NCI-H2029 treated with DMSO at 0.1 percent for 48 hours (cell line): ENCODE results near the gene ZBTB48.
"Not testable (repeated sequence)": the region's sequence is repeated elsewhere in the genome, so short reads cannot be mapped to it uniquely, and the experiment has no call there.

Experiments used
- DNase-seq: peaks from one replicate; lab custom pipeline; 2025; lab: John Stamatoyannopoulos, UW

ZBTB48 gene

DNA sequence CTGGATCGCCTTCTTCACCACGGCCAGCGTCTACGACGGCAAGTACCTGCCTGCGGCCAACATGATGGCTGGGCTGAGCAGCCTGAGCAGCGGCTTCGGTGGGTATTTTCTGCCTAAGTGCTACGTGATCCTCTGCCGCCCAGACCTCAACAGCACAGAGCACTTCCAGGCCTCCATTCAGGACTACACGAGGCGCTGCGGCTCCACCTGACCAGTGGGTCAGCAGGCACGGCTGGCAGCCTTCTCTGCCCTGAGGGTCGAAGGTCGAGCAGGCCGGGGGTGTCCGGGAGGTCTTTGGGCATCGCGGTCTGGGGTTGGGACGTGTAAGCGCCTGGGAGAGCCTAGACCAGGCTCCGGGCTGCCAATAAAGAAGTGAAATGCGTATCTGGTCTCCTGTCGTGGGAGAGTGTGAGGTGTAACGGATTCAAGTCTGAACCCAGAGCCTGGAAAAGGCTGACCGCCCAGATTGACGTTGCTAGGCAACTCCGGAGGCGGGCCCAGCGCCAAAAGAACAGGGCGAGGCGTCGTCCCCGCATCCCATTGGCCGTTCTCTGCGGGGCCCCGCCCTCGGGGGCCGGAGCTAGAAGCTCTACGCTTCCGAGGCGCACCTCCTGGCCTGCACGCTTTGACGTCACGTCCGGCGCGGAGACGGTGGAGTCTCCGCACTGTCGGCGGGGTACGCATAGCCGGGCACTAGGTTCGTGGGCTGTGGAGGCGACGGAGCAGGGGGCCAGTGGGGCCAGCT lies at the start of gene ZBTB48:
Gene ZBTB48, plus strand, starts transcription at position 621 of the 745 bp plus-strand sequence. CDS start 616 bp downstream, outside the sequence.
- DNase-seq = peak; percentile 79

DNA sequence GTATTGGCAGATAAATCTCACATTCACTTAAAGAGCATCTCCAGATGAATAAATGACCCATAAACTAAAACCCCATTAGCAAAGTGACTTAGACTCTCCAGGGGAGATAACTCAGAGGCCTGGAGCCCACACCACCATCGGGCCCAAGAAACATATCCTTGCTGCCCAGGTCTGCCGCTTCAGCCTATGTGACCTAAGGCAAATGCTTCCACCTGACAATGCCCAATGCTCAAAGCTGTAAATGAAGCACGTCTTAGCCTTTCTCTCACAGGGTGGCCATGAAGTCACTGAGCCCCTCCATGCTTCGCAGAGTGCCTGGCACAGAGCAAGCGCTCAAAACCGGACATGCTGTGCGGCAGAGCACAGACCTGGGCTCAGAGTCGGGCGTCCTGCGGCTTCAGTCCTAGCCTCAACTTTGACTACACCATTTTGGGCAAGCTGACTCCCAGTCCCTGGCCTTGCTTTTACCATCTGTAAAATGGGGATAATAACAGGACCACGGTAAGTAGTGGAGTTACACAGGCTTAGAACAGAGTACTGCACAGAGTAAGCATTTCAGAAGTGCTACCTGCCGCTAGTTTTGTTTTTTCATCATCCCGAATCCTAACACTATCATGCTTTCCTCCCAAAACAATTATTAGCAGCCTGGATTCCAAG lies 49.2 kb upstream of the ZBTB48 start:
- DNase-seq = no peak

DNA sequence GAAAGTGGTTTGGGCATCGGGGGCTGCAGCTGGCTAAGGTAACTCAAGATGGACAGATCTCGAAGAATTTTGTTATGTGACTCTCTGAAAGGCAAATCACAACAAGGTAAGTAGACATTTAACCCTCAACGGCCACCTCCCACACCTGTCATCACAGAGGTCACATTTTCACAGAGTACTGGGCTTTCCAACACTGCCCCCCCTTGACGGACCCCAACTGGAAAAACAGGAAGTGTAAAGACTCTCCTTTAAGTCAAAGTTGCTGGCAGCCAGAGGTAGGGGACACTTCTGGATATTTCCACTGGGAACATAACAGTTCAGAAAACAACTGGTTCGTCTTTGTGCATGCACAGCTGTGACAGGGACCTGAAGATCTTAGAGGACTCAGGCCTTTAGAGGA lies 47.8 kb upstream of the ZBTB48 start:
- no peak for DNase-seq

DNA sequence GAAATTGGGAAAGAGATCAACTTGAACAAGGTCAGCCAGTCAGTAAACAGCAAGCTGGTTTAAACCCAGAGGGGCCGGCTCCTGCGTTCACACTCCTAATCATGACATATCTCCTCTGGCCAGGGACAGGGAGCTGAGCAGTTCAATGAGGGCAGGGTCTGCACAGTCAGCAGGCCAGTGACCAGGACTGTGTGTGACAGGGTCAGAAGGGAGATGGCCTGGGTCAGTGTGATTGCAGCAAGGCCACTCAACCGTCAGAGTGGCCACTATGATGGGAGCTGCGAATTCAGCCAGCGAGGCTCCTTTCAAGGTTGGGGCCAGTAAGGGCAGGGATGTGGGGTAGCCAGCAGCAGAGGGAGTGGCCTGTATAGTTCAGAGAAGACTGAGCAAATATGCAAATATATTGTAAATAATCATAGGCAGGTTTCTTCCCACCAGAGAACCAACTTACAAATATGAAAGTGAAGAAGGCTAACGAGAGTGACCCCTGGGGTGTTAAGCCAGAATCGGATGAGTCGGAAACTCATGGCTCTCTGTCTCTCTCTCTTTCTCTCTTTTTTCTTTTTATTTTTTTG lies 45.5 kb upstream of the ZBTB48 start:
- DNase-seq = no peak

DNA sequence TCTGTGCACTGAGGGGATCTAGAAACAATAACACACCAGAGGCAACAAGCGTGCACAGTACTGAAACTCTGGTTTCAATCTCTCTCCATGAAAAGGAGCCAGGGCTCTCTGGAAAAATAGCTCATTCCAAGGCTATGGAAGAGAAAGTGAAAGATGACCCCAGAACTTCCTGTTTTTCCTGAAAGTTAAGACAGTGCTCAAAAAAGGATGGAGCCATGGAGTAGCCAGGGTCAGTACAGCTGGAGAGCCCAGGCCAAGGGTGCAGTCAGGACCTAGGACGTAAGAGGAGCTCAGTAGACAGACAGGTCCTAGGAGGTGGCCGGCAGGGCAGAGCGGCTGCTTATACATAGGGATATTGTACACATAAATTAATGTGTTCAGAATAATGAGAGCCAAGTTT lies 44.6 kb upstream of the ZBTB48 start:
- no peak for DNase-seq

DNA sequence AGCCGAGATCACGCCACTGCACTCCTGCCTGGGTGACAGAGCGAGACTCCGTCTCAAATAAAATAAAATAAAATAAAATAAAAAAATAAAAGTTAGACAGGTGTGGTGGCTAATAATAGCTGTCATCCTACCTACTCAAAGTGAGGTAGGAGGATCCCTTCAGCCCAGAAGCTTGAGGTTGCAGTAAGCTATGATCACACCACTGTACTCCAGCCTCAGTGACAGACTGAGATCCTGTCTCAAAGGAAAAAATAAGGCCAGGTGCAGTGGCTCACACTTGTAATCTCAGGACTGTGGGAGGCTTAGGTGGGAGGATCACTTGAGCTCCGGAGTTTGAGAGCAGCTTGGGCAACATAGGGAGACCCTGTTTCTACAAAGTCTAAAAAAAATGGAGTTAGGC lies 43.5 kb upstream of the ZBTB48 start:
- DNase-seq = no peak

DNA sequence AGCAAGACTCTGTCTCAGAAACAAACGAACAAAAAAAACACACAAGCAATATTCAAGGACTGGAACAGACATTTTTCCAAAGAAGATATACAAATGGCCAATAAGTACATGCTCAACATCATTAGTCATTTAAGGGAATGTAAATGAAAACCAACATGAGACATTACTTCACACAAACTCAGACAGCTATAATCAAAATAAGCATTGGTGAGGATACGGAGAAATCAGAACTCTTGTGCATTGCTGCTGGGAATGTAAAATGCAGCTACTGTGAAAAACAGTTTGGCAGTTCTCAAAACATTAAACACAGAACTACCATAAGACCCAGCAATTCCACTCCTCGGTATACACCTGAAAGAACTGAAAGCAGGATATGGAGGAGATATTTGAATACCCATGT lies 40.8 kb upstream of the ZBTB48 start:
- DNase-seq = no peak

DNA sequence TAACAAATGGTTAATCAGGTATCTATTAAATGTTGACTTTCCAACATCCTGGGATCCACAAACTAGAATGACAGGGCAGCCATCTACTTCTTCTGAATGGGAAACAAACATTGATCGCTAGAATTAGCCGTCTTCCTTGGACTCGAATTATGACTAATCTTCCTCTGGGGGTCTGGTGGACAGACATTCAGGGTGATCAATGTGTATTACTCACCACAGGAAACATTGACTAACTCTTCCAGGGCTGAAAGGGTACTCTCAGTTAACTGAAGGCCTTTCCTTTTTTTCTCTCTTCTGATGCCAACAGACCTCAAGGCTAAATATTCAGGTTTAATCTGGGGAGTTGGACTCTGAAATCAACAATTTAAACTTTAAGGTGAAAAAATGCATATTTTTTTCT lies 35.0 kb upstream of the ZBTB48 start:
- DNase-seq = no peak

DNA sequence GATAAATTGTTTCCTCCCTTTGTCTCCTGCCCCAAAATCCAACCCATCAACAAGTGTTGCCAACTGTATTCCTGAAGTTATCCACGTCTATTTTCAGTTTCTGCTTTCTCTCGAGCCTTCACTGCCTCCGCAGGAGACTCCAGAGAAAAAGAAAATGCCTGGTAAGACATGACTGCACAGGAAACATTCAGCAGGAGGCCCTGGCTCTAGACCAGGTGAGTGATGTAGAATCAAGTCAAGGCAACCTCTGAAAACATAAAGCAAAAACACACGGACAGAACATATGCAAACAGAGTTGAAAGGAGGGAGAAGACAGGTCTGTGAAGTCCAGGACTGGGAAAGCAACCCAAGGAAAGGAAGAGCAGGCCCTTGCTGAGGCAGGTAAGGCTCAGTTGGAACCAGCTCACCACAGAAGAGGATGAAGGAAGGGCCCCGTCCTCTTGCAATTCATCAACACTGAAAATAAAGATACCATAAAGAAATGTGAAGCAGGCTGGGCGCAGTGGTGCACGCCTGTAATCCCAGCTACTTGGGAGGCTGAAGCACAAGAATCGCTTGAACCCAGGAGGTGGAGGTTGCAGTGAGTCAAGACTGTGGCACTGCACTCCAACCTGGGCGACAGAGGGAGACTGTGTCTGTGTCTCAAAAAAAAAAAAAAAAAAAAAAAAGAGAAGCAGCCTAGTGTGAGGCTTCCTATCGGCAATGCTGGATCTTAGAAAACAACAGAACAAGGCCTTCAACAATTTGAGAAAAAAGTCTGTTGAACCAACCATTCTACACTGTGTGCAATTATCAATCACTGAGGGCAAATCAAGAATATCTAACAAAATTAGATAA lies 34.3 kb upstream of the ZBTB48 start:
- DNase-seq = no peak

DNA sequence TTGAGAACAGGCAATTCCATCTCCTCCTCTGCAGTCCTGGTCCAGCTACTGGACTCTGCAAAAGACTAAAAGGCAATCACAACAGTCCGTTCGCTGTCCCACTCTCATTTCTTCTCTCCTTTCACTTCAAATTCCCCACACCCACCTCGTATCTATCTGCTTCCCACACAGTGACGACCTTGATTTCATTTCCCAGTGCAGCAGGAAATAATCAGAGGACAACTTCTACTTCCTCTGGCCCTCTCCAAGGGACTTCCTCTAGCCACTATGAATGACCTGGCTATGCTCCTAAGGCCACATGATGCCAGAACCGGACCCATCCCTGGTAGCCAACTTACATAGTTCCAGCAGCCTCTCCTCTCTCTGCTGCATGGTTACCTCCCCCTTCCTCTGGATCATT lies 33.5 kb upstream of the ZBTB48 start:
- DNase-seq = no peak

DNA sequence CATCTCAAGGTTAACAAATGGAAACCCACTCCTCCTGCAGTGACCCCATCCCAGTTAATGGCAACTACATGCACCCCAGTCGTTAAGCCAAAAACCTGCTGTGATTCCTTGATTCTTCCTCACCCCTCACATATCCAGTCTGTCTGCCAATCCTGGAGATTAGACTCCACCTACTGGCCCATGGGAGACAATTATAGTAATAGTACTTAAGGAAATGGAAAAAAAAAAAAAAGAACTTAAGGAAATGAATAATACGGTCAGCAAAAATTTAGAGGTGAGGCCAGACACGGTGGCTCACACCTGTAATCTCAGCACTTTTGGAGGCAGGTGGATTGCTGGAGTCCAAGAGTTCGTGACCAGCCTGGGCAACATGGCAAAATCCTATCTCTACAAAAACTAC lies 32.5 kb upstream of the ZBTB48 start:
- no peak for DNase-seq

DNA sequence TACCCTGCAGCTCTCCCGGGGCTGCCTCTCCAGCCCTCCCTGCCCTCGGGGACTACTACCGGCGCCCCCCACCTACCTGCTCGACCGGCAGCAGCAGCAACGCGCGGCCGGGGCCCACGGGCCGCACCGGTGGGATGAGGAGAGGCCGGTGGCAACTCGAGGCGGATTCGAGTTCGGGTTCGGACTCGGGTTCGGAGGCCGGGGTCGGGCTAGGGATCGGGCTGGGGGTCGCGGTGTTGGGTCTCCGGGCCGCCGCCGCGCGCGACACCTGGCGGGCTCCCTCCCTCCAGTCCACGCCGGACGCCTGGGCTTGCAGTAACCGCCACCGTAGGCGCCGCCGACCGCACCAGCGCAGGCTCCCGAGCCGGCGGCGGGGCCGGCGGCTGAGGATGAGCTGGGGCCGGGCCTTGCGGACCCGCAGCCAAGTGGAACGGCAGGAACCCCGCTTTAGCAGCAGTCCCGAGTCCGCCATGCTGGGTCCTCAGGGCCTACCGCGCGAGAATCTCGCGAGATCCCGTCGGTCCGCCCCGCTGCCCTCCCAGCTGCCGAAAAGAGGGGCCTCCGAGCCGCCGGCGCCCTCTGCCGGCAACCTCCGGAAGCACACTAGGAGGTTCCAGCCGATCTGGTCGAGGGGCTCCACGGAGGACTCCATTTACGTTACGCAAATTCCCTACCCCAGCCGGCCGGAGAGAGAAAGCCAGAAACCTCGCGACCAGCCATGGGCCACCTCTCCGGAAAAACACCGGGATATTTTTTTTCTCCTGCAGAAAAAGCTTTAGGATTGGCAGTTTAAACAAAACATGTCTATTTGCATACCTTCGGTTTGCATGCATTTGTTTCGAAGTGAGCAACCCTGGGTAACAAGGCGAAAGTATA lies 25.5 kb upstream of the ZBTB48 start, which contains the start of gene NOL9:
Gene NOL9, minus strand, starts transcription at position 483 of the 876 bp plus-strand sequence. Its CDS starts 11 bp downstream, at position 472.
- DNase-seq = peak; percentile 43

DNA sequence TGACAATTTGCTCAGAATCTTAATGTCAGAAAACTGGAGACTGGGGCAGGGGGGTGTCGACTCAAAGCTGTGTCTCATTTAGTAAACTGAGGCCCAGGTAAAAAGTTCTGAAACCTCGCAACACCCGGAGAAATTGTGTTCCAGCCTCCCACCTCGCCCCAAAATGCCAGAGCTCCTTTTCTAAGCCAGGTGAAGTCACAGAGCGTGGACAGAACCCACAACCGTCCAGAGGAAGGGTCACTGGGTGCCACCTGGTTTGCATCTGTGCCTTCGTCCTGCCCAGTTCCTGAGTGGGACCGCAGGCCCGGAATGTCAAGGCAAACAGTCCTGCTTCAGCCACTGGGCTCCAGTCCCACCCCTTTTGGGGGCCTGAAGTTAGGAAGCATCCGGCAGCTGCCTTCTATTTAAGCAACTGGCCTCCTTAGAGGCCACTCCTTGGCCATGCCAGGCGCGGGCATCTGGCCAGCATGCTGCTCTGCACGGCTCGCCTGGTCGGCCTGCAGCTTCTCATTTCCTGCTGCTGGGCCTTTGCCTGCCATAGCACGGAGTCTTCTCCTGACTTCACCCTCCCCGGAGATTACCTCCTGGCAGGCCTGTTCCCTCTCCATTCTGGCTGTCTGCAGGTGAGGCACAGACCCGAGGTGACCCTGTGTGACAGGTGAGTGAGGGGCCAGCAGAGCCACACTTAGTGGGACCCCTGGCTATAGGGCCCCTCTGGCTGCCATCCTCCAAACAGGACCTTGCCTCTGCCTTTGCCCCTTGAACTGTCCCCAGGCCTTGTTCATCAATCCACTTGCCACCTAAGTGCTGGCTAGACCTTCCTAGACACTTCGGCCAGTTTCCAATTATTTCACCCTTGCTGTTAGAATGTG lies 24.7 kb upstream of the ZBTB48 start, which contains the start of gene TAS1R1:
Gene TAS1R1, plus strand, starts transcription at position 401 of the 872 bp plus-strand sequence. Its CDS starts 67 bp downstream, at position 468.
- DNase-seq = no peak

DNA sequence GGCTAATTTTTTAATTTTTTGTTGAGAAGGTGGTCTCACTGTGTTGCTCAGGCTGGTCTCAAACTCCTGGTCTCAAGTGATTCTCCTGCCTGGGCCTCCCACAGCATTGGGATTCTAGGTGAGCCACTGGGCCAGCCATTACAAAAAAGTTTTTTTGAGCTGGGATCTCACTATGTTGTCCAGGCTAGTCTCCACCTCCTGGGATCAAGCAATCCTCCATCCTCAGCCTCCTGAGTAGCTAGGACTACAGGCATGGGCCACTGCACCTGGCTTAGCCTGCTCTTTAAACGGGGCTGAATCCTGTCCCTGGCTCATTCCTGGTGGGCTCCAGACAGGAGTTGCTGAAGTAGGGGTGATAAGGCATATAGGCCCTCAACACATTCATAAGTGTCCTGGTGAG lies 22.2 kb upstream of the ZBTB48 start:
- no peak for DNase-seq

DNA sequence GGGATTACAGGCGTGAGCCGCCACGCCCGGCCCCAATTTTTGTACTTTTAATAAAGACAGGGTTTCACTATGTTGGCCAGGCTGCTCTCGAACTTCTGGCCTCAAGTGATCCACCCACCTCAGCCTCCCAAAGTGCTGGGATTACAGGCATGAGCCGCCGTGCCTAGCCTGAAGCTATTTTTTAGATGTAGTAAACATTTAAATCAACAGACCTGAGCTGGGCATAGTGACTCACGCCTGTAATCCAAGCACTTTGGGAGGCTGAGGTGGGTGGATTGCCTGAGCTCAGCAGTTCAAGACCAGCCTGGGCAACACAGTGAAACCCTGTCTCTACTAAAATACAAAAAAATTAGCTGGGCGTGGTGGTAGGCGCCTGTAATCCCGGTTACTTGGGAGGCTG lies 20.6 kb upstream of the ZBTB48 start:
- not testable (repeated sequence) for DNase-seq

DNA sequence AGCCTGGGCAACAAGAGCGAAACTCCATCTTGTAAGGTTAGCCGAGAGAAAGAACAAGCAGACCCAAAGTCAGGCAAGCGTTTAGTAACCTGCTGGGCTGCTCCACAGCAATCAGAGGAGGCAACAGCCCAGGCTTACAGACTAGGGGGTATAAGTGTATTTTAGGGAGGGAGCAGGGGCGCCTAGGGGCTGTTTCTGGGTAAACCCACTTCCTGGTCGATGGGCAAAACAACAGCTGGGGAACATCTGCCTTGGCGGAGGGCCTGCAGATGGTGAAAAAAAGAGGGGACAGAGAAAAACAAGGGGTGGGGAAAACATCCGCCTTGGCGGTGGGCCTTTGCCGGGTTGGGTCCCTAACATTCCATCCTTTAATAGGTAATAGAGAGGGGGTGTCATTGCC lies 19.5 kb upstream of the ZBTB48 start:
- no peak for DNase-seq

DNA sequence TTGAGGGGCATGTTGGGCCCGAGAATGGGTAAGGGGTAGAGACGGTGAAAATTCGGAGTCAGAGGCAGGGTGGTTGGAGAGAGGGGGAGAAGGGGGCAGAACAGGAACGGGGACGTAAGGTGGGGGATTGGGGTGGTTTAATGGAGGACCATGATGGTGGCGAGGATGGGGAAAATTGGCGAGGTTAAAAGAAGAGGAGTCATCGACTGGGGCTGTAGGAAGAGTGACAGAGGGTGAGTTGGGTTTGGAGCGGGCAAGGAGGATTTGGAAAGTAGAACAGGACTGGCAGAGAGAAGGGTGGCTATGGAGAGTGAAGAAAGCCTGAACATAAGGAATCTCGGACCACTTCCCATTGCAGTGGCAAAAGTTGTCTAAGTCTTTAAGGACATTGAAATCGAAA lies 10.8 kb upstream of the ZBTB48 start:
- no peak for DNase-seq

DNA sequence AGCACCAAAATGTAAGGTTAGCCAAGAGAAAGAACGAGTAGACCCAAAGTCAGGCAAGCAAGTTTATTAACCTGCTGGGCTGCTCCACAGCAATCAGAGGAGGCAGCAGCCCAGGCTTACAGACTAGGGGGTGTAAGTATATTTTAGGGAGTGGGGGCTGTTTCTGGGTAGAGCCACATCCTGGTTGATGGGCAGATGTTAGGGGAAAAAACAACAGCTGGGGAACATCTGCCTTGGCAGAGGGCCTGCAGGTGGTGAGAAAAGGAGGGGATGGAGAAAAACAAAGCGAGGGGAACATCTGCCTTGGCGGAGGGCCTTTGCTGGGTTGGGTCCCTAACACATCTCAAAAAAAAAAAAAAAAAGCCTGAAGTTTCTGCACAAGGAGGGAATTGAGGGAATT lies 9.7 kb upstream of the ZBTB48 start:
- no peak for DNase-seq

DNA sequence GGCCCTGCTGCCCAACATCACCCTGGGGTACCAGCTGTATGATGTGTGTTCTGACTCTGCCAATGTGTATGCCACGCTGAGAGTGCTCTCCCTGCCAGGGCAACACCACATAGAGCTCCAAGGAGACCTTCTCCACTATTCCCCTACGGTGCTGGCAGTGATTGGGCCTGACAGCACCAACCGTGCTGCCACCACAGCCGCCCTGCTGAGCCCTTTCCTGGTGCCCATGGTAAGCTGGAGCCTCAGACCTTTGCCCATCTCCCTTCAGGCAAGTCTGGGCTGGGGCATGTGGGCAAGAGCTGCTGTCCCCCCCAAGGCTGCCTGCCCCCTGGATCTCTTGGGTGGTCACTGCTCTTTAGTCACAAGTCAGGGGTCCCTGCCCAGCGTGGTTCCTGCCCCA lies 8.8 kb upstream of the ZBTB48 start:
- no peak for DNase-seq

DNA sequence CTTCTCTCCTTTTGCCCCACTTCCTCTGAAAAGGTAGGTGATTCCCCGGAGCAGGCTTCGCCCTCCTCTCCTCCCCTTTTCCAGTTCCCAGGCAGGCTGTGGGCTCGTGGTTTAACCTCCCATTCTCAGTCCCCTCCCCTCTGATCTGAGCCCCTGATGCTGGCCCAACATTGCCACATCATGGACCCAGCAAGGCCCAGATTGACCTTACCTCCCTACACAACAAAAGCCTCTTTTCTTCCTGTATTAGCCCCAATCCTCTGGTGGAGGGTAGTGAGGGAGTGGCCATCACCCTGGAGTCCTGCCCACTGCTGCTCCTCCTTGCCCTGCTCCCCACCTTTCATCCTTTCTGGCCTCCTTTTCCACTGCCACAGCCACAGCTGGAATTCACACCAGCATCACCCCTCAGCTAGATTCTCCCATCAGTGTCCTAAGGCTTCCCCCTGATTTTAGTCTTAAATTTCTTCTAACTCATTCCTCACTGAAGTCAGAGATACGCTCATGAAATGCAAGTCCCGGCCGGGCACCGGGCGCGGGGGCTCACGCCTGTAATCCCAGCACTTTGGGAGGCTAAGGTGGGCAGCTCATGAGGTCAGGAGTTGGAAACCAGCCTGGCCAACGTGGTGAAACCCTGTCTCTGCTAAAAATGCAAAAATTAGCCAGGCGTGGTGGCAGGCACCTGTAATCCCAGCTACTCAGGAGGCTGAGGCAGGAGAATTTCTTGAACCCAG lies 7.0 kb upstream of the ZBTB48 start:
- no peak for DNase-seq
